HUES48 (cell line): Measurements from ENCODE around the gene RALY.

Experiments
- H3K27ac ChIP-seq: one replicate; pipeline ENCODE4 v1.7.0; 2013; ENCODE audit warnings: low read depth, low read length, inconsistent platforms
- H3K27me3 ChIP-seq: 2 replicates; pipeline ENCODE4 v1.6.1; 2013; ENCODE audit warnings: mild to moderate bottlenecking, low read length; ENCODE audit not compliant: control insufficient read depth, insufficient read depth
- H3K36me3 ChIP-seq: 2 replicates; pipeline ENCODE4 v1.6.1; 2013; ENCODE audit warnings: low read length; ENCODE audit not compliant: control insufficient read depth, insufficient read depth
- H3K4me1 ChIP-seq: 2 replicates; pipeline ENCODE4 v1.6.1; 2013; ENCODE audit warnings: mild to moderate bottlenecking, low read length; ENCODE audit not compliant: control insufficient read depth, insufficient read depth
- H3K4me3 ChIP-seq: 2 replicates; pipeline ENCODE4 v1.5.1; 2013; ENCODE audit warnings: mild to moderate bottlenecking, low read depth, low read length
- H3K9ac ChIP-seq: 2 replicates; pipeline ENCODE4 v1.6.1; 2013; ENCODE audit warnings: mild to moderate bottlenecking, low read depth, low read length, moderate library complexity
- H3K9me3 ChIP-seq: 2 replicates; pipeline ENCODE4 v1.6.1; 2013; ENCODE audit warnings: low read length; ENCODE audit not compliant: control insufficient read depth, insufficient read depth

RALY gene

GRCh38 chr20:34037767-34038166, 44.1 kb downstream of the RALY start:
- H3K27me3 ChIP-seq: no peaks in the 10 kb centered on the region
- H3K36me3 ChIP-seq: peaks cover 8% of the 10 kb centered on the region; the same call in 1 of the 2 replicates
- no peak overlapping the region for H3K27ac ChIP-seq
- H3K9me3 ChIP-seq: no peaks in the 10 kb centered on the region
- H3K4me1 ChIP-seq: peaks cover 12% of the 10 kb centered on the region; the same call in 1 of the 2 replicates
- H3K9ac ChIP-seq: no peak overlapping the region
- H3K4me3 ChIP-seq: no peak overlapping the region

DNA sequence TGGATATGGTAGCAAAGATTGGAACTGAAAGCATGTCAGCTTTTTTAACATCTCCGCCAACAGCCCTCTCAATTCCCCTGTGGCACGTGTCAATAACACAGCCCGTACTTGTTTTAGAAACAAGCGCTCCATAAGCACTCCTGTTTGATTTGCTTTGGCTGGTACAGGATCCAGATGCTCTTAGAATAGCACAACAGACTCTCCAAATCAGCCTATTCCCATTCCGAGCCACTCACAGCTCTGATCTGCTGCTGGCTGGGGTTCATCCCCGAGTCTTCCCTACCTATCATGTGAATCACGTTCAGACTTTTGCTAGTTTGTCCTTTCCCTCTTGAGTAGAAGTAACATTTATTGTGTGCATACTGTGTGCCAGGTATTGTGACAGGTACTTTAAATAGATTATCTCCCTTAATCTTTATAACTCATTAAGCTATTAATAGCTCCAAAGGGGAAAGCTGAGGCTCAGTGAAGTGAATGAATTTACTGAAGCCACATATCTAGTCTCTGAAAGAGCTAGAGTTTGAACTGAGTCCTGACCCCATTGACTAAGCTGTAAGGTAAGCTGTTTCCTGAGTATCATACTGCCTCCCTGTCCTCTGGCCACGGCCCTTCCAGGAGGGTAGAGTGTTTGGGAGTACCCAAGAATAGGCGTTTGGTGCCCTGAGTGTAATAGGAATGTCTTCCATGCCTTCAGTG, 46.7 kb downstream of the RALY start:
- Histone ChIP-seq H3K27me3 (no peaks in the 10 kb centered on the region), H3K4me1 (peaks cover 5% of the 10 kb centered on the region), H3K4me3 (no peak overlapping the region), H3K9me3 (no peaks in the 10 kb centered on the region), H3K36me3 (peaks cover 3% of the 10 kb centered on the region; the same call in 1 of the 2 replicates), H3K9ac (no peak overlapping the region), H3K27ac (no peak overlapping the region)

DNA sequence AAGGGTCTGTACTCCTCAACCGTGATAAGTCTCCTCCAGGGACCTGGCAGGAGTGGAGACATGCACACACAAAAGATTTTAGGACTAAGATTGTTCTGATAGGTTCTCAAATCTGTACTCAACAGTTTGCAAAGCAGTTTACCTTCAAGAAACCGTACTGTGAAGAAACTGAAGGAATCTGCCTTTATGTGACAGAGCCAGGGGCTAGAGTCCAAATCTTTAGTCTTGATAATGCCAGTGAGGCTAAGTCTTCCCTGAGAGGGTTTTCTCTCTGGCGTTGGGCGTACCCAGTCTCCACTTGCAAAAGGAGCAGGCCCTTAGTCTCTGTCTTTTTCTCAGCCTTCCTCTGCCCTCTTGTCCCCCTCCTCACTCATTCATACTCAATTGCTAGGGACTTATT, 47.5 kb downstream of the RALY start:
- H3K27ac ChIP-seq: no peak overlapping the region
- peaks cover 3% of the 10 kb centered on the region; the same call in 1 of the 2 replicates for H3K36me3 ChIP-seq
- H3K9me3 ChIP-seq: no peaks in the 10 kb centered on the region
- no peaks in the 10 kb centered on the region for H3K27me3 ChIP-seq
- peaks cover 13% of the 10 kb centered on the region for H3K4me1 ChIP-seq
- H3K9ac ChIP-seq: no peak overlapping the region
- no peak overlapping the region for H3K4me3 ChIP-seq

GRCh38 chr20:34042262-34042661, 48.6 kb downstream of the RALY start:
- no peaks in the 10 kb centered on the region for H3K9me3 ChIP-seq

GRCh38 chr20:34043025-34043424, 49.3 kb downstream of the RALY start:
- H3K27me3 ChIP-seq: no peaks in the 10 kb centered on the region

More at GRCh38 chr20:34042262-34042661, 48.6 kb downstream of the RALY start:
- H3K27ac ChIP-seq: no peak overlapping the region
- peaks cover 16% of the 10 kb centered on the region for H3K4me1 ChIP-seq
- no peaks in the 10 kb centered on the region for H3K27me3 ChIP-seq
- no peak overlapping the region for H3K4me3 ChIP-seq
- peaks cover 3% of the 10 kb centered on the region; the same call in 1 of the 2 replicates for H3K36me3 ChIP-seq
- H3K9ac ChIP-seq: no peak overlapping the region

GRCh38 chr20:34045294-34045693, 51.6 kb downstream of the RALY start:
- peaks cover 23% of the 10 kb centered on the region for H3K4me1 ChIP-seq
- H3K27me3 ChIP-seq: no peaks in the 10 kb centered on the region
- 0 out of 2 replicates have a peak overlapping the region, but pooled peaks have one; percentile 18 for H3K4me3 ChIP-seq
- no peaks in the 10 kb centered on the region for H3K9me3 ChIP-seq
- H3K36me3 ChIP-seq: peaks cover 3% of the 10 kb centered on the region; the same call in 1 of the 2 replicates
- peak overlapping the region; percentile 46 for H3K27ac ChIP-seq
- no peak overlapping the region for H3K9ac ChIP-seq

More at GRCh38 chr20:34043025-34043424, 49.3 kb downstream of the RALY start:
- Histone ChIP-seq H3K9me3 (no peaks in the 10 kb centered on the region), H3K9ac (no peak overlapping the region), H3K4me3 (no peak overlapping the region), H3K36me3 (peaks cover 3% of the 10 kb centered on the region; the same call in 1 of the 2 replicates), H3K4me1 (peaks cover 23% of the 10 kb centered on the region), H3K27ac (no peak overlapping the region)

DNA sequence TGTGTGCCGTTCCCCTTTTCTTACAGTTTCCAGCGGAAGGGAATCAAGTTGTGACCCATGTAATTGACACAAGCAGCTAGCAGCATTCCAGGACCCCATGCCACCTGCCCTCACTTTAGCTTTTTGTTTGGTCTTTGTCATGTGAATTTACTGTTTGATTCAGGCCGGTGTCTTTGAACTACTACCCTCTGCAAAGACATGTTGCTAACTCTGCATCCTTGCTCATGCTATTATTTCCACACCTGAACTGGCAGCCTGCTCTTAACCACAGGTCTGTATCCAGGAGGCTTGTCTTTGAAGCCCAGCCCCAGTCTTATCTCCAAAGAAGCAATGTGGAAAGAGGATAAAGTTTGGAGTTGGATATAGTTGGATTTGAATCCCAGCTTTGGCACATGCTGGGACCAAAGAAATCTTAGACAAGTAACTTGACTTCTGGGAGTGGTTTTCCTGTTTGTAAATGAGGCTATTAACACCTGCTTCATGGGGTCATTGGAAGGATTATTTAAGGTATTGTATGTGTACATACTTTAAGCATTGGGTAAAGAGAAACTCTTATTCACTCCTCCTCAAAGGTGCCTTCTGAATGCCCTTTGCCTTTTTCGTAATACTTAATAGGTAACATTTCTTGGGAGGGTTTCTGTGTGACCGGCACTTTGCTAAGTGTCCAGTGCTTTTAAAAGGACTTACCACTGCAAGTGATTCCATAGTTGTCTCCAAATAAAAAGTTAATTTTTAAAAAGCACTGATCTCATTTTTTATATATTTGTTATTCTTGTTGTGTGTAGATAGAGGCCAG, 52.4 kb downstream of the RALY start:
- Histone ChIP-seq H3K27me3 (no peaks in the 10 kb centered on the region), H3K9ac (no peak overlapping the region), H3K9me3 (no peaks in the 10 kb centered on the region), H3K4me3 (0 out of 2 replicates have a peak overlapping the region, but pooled peaks have one; percentile 18), H3K4me1 (peaks cover 23% of the 10 kb centered on the region), H3K36me3 (peaks cover 3% of the 10 kb centered on the region; the same call in 1 of the 2 replicates), H3K27ac (peak overlapping the region; percentile 69)

DNA sequence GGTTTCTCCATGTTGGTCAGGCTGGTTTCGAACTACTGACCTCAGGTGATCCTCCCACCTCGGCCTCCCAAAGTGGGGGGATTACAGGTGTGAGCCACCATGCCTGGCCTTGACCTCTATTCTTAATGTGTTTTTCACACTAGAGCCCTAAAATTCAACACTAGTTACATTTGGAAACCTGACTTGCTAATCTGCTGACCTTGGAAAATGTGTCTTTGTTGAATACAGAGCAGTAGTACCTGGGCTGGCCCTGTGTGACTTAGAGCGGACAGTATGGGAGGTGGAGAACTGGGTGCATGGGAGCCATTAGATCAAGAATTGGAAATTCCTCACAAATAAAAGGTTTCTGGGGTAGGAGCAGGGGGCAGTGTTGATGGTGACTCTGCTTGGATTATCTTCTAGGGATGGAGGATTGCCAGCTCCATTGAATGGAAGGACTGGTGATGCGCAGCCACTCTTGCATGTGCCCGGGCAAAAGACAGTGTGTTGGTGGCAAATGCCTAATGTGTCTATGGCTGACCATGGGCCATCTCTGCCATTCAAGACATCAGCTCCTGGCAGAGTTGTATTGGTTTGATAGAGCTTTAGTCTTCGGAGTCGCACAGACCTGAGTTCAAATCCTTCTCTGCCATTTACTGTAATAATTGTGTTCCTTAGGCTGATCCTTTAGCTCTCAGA, 53.4 kb downstream of the RALY start:
- Histone ChIP-seq H3K4me3 (no peak overlapping the region), H3K4me1 (peaks cover 23% of the 10 kb centered on the region), H3K9me3 (no peaks in the 10 kb centered on the region), H3K27me3 (no peaks in the 10 kb centered on the region), H3K9ac (no peak overlapping the region), H3K36me3 (peaks cover 3% of the 10 kb centered on the region; the same call in 1 of the 2 replicates), H3K27ac (no peak overlapping the region)

DNA sequence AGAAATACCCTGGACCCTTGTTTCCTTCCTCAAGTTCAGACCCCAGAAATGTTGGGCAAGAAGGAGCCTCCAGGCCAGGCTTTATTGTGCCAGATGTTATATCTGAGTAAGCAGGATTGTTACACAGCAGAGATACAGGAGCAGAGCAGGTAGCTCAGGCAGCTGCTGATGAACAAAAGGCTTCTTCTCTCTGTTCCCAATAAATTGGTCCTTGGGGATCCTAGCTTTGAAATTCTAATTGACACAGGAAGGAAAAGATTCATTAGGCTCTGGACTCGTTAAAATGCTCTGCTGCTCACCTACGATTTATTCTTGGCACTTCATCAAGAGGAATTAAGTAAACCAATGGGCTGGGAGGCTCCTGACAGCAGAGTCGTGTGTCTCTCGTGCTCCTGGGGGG, 54.2 kb downstream of the RALY start:
- Histone ChIP-seq H3K27me3 (no peaks in the 10 kb centered on the region), H3K9me3 (no peaks in the 10 kb centered on the region), H3K4me1 (peaks cover 23% of the 10 kb centered on the region), H3K27ac (no peak overlapping the region), H3K4me3 (no peak overlapping the region), H3K36me3 (peaks cover 3% of the 10 kb centered on the region; the same call in 1 of the 2 replicates), H3K9ac (no peak overlapping the region)

GRCh38 chr20:34049389-34049788, 55.7 kb downstream of the RALY start:
- no peaks in the 10 kb centered on the region for H3K9me3 ChIP-seq
- no peak overlapping the region for H3K27ac ChIP-seq
- H3K36me3 ChIP-seq: peaks cover 3% of the 10 kb centered on the region; the same call in 1 of the 2 replicates
- H3K27me3 ChIP-seq: no peaks in the 10 kb centered on the region
- H3K4me1 ChIP-seq: peaks cover 23% of the 10 kb centered on the region
- H3K4me3 ChIP-seq: no peak overlapping the region
- no peak overlapping the region for H3K9ac ChIP-seq
